GM10266 (cell line): ENCODE measurements around the gene OR2L2.

Source experiments
- DNase-seq: peaks from one replicate; pipeline ENCODE4 v3.0.0; 2012; ENCODE audit errors: extremely low spot score
- CTCF ChIP-seq: IDR thresholded peaks from 2 replicates; pipeline ENCODE4 v1.5.1; 2012; ENCODE audit warnings: mild to moderate bottlenecking, low read depth; ENCODE audit not compliant: control insufficient read depth, insufficient read depth; ENCODE audit errors: missing control alignments

The OR2L2 gene

GRCh38 chr1:248015803-248016202 is 14.1 kb upstream of the OR2L2 start:
- no peak for TF ChIP-seq CTCF

GRCh38 chr1:248045209-248045608 is 15.3 kb downstream of the OR2L2 start:
- no peak for DNase-seq
- no peak for TF ChIP-seq CTCF

More at GRCh38 chr1:248015803-248016202, 14.1 kb upstream of the OR2L2 start:
- no peak for DNase-seq

GRCh38 chr1:248046536-248046935 is 16.7 kb downstream of the OR2L2 start, which contains the start of gene OR2L3:
Gene OR2L3 (plus strand): TSS chr1:248046836. CDS start chr1:248060682, 13,846 bp downstream.
- DNase-seq, result no peak
- no peak for TF ChIP-seq CTCF

GRCh38 chr1:248047008-248047407 is 17.1 kb downstream of the OR2L2 start:
- no peak for TF ChIP-seq CTCF
- no peak for DNase-seq

- DNase-seq, result no peak
- no peak for TF ChIP-seq CTCF
Observed at GRCh38 chr1:248054671-248055070, 24.8 kb downstream of the OR2L2 start.

- TF ChIP-seq CTCF, result no peak
- DNase-seq, result no peak
Observed at GRCh38 chr1:248055261-248055660, 25.4 kb downstream of the OR2L2 start.

- TF ChIP-seq CTCF, result no peak
- no peak for DNase-seq
Observed at GRCh38 chr1:248065071-248065470, 35.2 kb downstream of the OR2L2 start.
